OCI-LY3 (cell line): ENCODE data around the gene PRKCE.

Experiments
- H2AFZ ChIP-seq: fragments of 200-600, 300-600 bp; shearing (Covaris generic); 2 replicates; pipeline ENCODE4 v1.6.0; 2014; ENCODE audit warnings: antibody characterized with exemption, low read depth, low read length
- H3K27ac ChIP-seq: fragments of 200-600, 300-600 bp; sonication (generic); 2 replicates; pipeline ENCODE4 v1.5.1; 2014; ENCODE audit warnings: mild to moderate bottlenecking, low read length, moderate library complexity, mixed read lengths
- H3K27me3 ChIP-seq: fragments of 200-600, 300-600 bp; sonication (generic); 2 replicates; pipeline ENCODE4 v1.6.1; 2014; ENCODE audit warnings: low read depth, low read length, mixed read lengths
- H3K36me3 ChIP-seq: fragments of 200-600, 300-600 bp; sonication (generic); replicated peaks from 2 replicates; pipeline ENCODE3; 2014; ENCODE audit warnings: low read depth, low read length, mixed read lengths
- H3K4me1 ChIP-seq: fragments of 300-600, 200-600 bp; sonication (generic); 2 replicates; pipeline ENCODE4 v1.6.1; 2014; ENCODE audit warnings: low read length, mixed read lengths
- H3K4me2 ChIP-seq: fragments of 200-600, 300-600 bp; sonication (generic); 2 replicates; pipeline ENCODE4 v1.6.1; 2014; ENCODE audit warnings: low read length, mixed read lengths
- H3K4me3 ChIP-seq: fragments of 300-600, 200-600 bp; sonication (generic); 2 replicates; pipeline ENCODE4 v1.5.1; 2014; ENCODE audit warnings: antibody characterized with exemption, mild to moderate bottlenecking, low read length, moderate library complexity
- H3K79me2 ChIP-seq: fragments of 300-600, 200-600 bp; shearing (Covaris generic); 2 replicates; pipeline ENCODE4 v1.6.1; 2014; ENCODE audit warnings: mild to moderate bottlenecking, low read length, mixed read lengths
- H3K9ac ChIP-seq: fragments of 300-600, 200-600 bp; shearing (Covaris generic); 2 replicates; pipeline ENCODE4 v1.6.0; 2014; ENCODE audit warnings: mild to moderate bottlenecking, low read length, moderate library complexity
- H3K9me3 ChIP-seq: fragments of 200-600, 300-600 bp; shearing (Covaris generic); 2 replicates; pipeline ENCODE4 v1.6.1; 2014; ENCODE audit warnings: low read length, mixed read lengths; ENCODE audit not compliant: insufficient read depth
- H4K20me1 ChIP-seq: fragments of 200-600, 300-600 bp; sonication (generic); 2 replicates; pipeline ENCODE4 v1.6.1; 2016; ENCODE audit warnings: low read length, mixed read lengths; ENCODE audit not compliant: insufficient read depth
- CTCF ChIP-seq: fragments of 200-600, 300-600 bp; sonication (generic); IDR thresholded peaks from 2 replicates; pipeline ENCODE4 v1.5.1; 2014; ENCODE audit warnings: antibody characterized with exemption, low read length, low read depth
- EZH2phosphoT487 ChIP-seq: fragments of 200-600 bp; shearing (Covaris generic); IDR thresholded peaks from 2 replicates; pipeline ENCODE4 v1.6.1; 2018; ENCODE audit warnings: antibody characterized with exemption, mixed run types, low read depth

The PRKCE gene

GRCh38 chr2:45964906-45965305 is 313.4 kb downstream of the PRKCE start:
- no peaks in the 10 kb centered on the region for H4K20me1 ChIP-seq
- no peaks in the 10 kb centered on the region for H3K27me3 ChIP-seq
- no peak overlapping the region for H3K4me2 ChIP-seq
- H3K79me2 ChIP-seq, result no peaks in the 10 kb centered on the region
- no peak overlapping the region for H3K4me3 ChIP-seq
- no peaks in the 10 kb centered on the region for H3K9me3 ChIP-seq
- H2AFZ ChIP-seq, result no peak overlapping the region
- H3K4me1 ChIP-seq, result peaks cover 26% of the 10 kb centered on the region
- no peak overlapping the region for H3K9ac ChIP-seq
- TF ChIP-seq CTCF, result no peak
- no peak for TF ChIP-seq EZH2phosphoT487
- H3K27ac ChIP-seq, result no peak overlapping the region
- H3K36me3 ChIP-seq, result no peaks in the 10 kb centered on the region

- H3K4me1 ChIP-seq, result peaks cover 17% of the 10 kb centered on the region
- H3K79me2 ChIP-seq, result no peaks in the 10 kb centered on the region
- H3K4me2 ChIP-seq, result peak overlapping the region; percentile 21
- no peak overlapping the region for H3K4me3 ChIP-seq
- no peak overlapping the region for H3K27ac ChIP-seq
- no peaks in the 10 kb centered on the region for H3K36me3 ChIP-seq
- H3K9ac ChIP-seq, result no peak overlapping the region
- H2AFZ ChIP-seq, result peak overlapping the region; percentile 20; the same call in 1 of the 2 replicates
- H3K27me3 ChIP-seq, result no peaks in the 10 kb centered on the region
- no peaks in the 10 kb centered on the region for H4K20me1 ChIP-seq
- H3K9me3 ChIP-seq, result no peaks in the 10 kb centered on the region
- TF ChIP-seq EZH2phosphoT487, result no peak
- TF ChIP-seq CTCF, result no peak
Observed at GRCh38 chr2:45965871-45966498, 314.5 kb downstream of the PRKCE start.

DNA sequence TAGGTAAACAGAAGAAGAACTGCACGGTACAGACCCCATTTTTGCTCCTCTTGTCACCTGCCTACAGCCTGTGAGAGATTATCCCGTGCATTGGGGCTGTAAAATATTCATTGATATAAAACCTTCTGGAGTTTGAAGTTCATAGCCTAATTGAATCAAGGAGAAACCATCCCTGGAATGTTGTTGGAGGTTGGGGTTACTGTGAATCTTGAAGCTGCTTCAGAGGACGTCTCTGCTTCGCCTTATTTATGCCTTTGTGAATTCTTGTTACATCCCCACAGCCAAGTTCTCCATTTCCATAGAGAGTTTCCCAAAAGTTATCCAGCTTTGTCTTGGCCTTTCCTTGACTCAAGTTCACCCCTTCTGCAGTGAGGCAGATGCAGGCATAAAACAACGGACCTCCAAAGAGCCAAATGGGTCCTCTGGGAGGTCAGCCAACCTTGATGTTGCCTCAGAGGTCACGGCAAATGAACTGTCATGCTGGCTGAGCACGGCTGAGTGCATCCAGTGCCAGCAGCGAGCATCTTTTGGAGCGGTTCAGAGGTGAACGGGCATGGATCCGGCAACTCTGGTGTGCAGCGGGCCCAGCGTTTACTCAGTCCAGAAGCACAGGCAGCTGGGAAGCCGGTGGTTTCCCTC is 317.6 kb downstream of the PRKCE start:
- TF ChIP-seq EZH2phosphoT487, result no peak
- TF ChIP-seq CTCF, result no peak
- H3K27ac ChIP-seq, result no peak overlapping the region

GRCh38 chr2:45973426-45973825 is 322.0 kb downstream of the PRKCE start:
- Histone ChIP-seq H3K27me3 (no peaks in the 10 kb centered on the region), H3K9ac (peak overlapping the region; percentile 63), H3K79me2 (no peaks in the 10 kb centered on the region), H3K4me2 (peak overlapping the region; percentile 91), H3K36me3 (no peaks in the 10 kb centered on the region), H3K9me3 (no peaks in the 10 kb centered on the region), H3K4me3 (peak overlapping the region; percentile 63), H4K20me1 (no peaks in the 10 kb centered on the region), H3K4me1 (peaks cover 39% of the 10 kb centered on the region), H3K27ac (peak overlapping the region; percentile 95), H2AFZ (0 out of 2 replicates have a peak overlapping the region, but pooled peaks have one; percentile 4)
- TF ChIP-seq EZH2phosphoT487, result no peak

More for the DNA sequence above, 317.6 kb downstream of the PRKCE start:
- no peak overlapping the region for H3K4me2 ChIP-seq
- no peaks in the 10 kb centered on the region for H3K36me3 ChIP-seq
- H3K4me1 ChIP-seq, result peaks cover 33% of the 10 kb centered on the region
- H3K4me3 ChIP-seq, result no peak overlapping the region
- H3K79me2 ChIP-seq, result no peaks in the 10 kb centered on the region
- no peaks in the 10 kb centered on the region for H3K9me3 ChIP-seq
- no peak overlapping the region for H2AFZ ChIP-seq
- H4K20me1 ChIP-seq, result no peaks in the 10 kb centered on the region
- no peaks in the 10 kb centered on the region for H3K27me3 ChIP-seq
- no peak overlapping the region for H3K9ac ChIP-seq
